K562 (cell line): ENCODE results near the gene UBALD2. TPM values are rescaled to one million over a fixed set of nuclear protein-coding genes. Genes with fewer than 3 reads are reported as not detected.

Experiments
- ATAC-seq: fragments of 200-7000 bp; cut with Tn5 transposase; 3 replicates; pipeline ENCODE4 v1.9.1; 2020; ENCODE audit warnings: moderate library complexity
- BruUV-seq: library from RNA; stranded (reverse); fragments of 400-500 nt; replicated peaks from 2 replicates; lab custom pipeline; 2021; lab: Mats Ljungman, UMichigan
- CTCF ChIA-PET: fragments of 300-600 bp; formaldehyde crosslinking; extraction: SDS; loops from one replicate; lab custom pipeline; 2021; ENCODE audit warnings: low intra/inter-chr PET ratio; lab: Yijun Ruan, JAX
- POLR2A ChIA-PET: fragments of 300-600, 350-650 bp; sonication (Branson Sonifier 250); formaldehyde crosslinking; extraction: SDS; loops from one replicate; lab custom pipeline; 2021; ENCODE audit warnings: antibody characterized with exemption, inconsistent platforms; lab: Yijun Ruan, JAX
- DNase-seq, 4 experiments: peaks; one replicate each; pipeline versions ENCODE4 v3.0.0 to v3.0.0-alpha.2; 2011 to 2018; ENCODE audit warnings: low spot score in 3 of 4, mixed read lengths in 3 of 4; ENCODE audit errors: extremely low read depth in 1 of 4
- FAIRE-seq: peaks from 2 replicates; lab custom pipeline; 2011; peaks lifted over from hg19 to GRCh38; lab: Jason Lieb, UNC
- H2AFZ ChIP-seq: 2 replicates; pipeline ENCODE4 v1.6.0; 2011; ENCODE audit warnings: low read depth, low read length, control low read depth, inconsistent platforms
- H3K27ac ChIP-seq: fragments of 200-600 bp; 3 replicates; pipeline ENCODE4 v1.8.0; 2011; ENCODE audit warnings: low read depth, mild to moderate bottlenecking, control low read depth, inconsistent platforms, low read length, moderate library complexity, mixed read lengths; ENCODE audit errors: extremely low read depth
- H3K27me3 ChIP-seq, 2 experiments: fragments of 300-600 bp in 1 of 2; 2 replicates in 1 of 2; 3 replicates in 1 of 2; pipeline versions ENCODE4 v1.6.0 to v1.8.0; 2011; ENCODE audit warnings: inconsistent platforms in 2 of 2, low read length in 2 of 2, mild to moderate bottlenecking in 1 of 2, mixed read lengths in 1 of 2, moderate library complexity in 1 of 2; ENCODE audit not compliant: control insufficient read depth in 2 of 2, insufficient read depth in 2 of 2
- H3K36me3 ChIP-seq: fragments of 300-600 bp; 3 replicates; pipeline ENCODE4 v1.8.0; 2011; ENCODE audit warnings: mild to moderate bottlenecking, low read length, inconsistent platforms; ENCODE audit not compliant: control insufficient read depth, insufficient read depth
- H3K4me1 ChIP-seq, 2 experiments: fragments of 200-600 bp in 1 of 2; replicated peaks in 1 of 2; 2 replicates in 1 of 2; 3 replicates in 1 of 2; pipeline versions ENCODE4 v1.5.1 to v1.8.0; 2011; ENCODE audit warnings: inconsistent platforms in 2 of 2, low read length in 2 of 2, mild to moderate bottlenecking in 1 of 2, mixed read lengths in 1 of 2, moderate library complexity in 1 of 2; ENCODE audit not compliant: control insufficient read depth in 2 of 2, insufficient read depth in 2 of 2
- H3K4me2 ChIP-seq: 2 replicates; pipeline ENCODE4 v1.6.1; 2011; ENCODE audit warnings: low read length, control low read depth, inconsistent platforms, mixed read lengths; ENCODE audit not compliant: insufficient read depth
- H3K4me3 ChIP-seq: fragments of 200-600 bp; sonication (generic), shearing (Covaris generic); 2 replicates; pipeline ENCODE4 v1.5.1; 2016; ENCODE audit warnings: control low read depth, inconsistent platforms
- H3K79me2 ChIP-seq: fragments of 200-600 bp; 3 replicates; pipeline ENCODE4 v1.8.0; 2011; ENCODE audit warnings: low read length, inconsistent platforms; ENCODE audit not compliant: control insufficient read depth, insufficient read depth
- H3K9ac ChIP-seq, 2 experiments: 2 replicates each; pipeline versions ENCODE4 v1.6.0 to v1.6.1; 2011; ENCODE audit warnings: low read depth in 2 of 2, low read length in 2 of 2, control low read depth in 1 of 2, inconsistent platforms in 1 of 2, mild to moderate bottlenecking in 1 of 2, mixed read lengths in 1 of 2; ENCODE audit not compliant: insufficient read depth in 1 of 2
- H3K9me1 ChIP-seq: one replicate; pipeline ENCODE4 v1.6.0; 2011; ENCODE audit warnings: inconsistent platforms, mild to moderate bottlenecking, low read length, moderate library complexity; ENCODE audit not compliant: control insufficient read depth, insufficient read depth
- H3K9me3 ChIP-seq: replicated peaks from 2 replicates; pipeline ENCODE4 v1.5.1; 2011; ENCODE audit warnings: low read depth, low read length, inconsistent platforms; ENCODE audit not compliant: control insufficient read depth, insufficient read depth
- H4K20me1 ChIP-seq: replicated peaks from 2 replicates; pipeline ENCODE4 v1.6.1; 2011; ENCODE audit warnings: low read length, inconsistent platforms, mixed read lengths; ENCODE audit not compliant: control insufficient read depth, insufficient read depth
- CC2D1A ChIP-seq: fragments of 450-650 bp; IDR thresholded peaks from 2 replicates; pipeline ENCODE4 v1.6.1; 2017; ENCODE audit warnings: mild to moderate bottlenecking
- CSDE1 ChIP-seq, 2 experiments: fragments of 450-650 bp; IDR thresholded peaks; 2 replicates each; pipeline ENCODE4 v1.6.1; 2016; ENCODE audit warnings: mild to moderate bottlenecking in 1 of 2
- HDAC3 ChIP-seq: fragments of 450-650 bp; IDR thresholded peaks from 2 replicates; pipeline ENCODE4 v1.6.1; 2018; ENCODE audit warnings: borderline replicate concordance, mild to moderate bottlenecking, moderate library complexity; ENCODE audit not compliant: partially characterized antibody
- KLF1 ChIP-seq: fragments of 450-650 bp; IDR thresholded peaks from 2 replicates; pipeline ENCODE4 v1.6.1; 2016; ENCODE audit warnings: missing genetic modification characterization, missing compliant biosample characterization
- NCOA2 ChIP-seq, 2 experiments: fragments of 450-650 bp; IDR thresholded peaks; 2 replicates each; pipeline ENCODE4 v1.6.1; 2018; ENCODE audit warnings: mild to moderate bottlenecking in 2 of 2, moderate library complexity in 1 of 2; ENCODE audit not compliant: partially characterized antibody in 2 of 2
- PHF8 ChIP-seq: fragments of 200-600 bp; sonication (generic); IDR thresholded peaks from 2 replicates; pipeline ENCODE4 v1.6.1; 2012; ENCODE audit warnings: mixed run types, mild to moderate bottlenecking, inconsistent platforms, low read length, moderate library complexity, borderline replicate concordance
- XRCC3 ChIP-seq: fragments of 450-650 bp; IDR thresholded peaks from 2 replicates; pipeline ENCODE4 v1.6.1; 2017; ENCODE audit warnings: mild to moderate bottlenecking, moderate library complexity
- YBX1 ChIP-seq: fragments of 450-650 bp; IDR thresholded peaks from 2 replicates; pipeline ENCODE4 v1.7.1; 2016; ENCODE audit warnings: mild to moderate bottlenecking
- ZKSCAN3 ChIP-seq: fragments of 250-450 bp; sonication (Bioruptor Pico); IDR thresholded peaks from 2 replicates; pipeline ENCODE4 v1.4.0; 2020
- ZNF140 ChIP-seq: fragments of 250-450 bp; sonication (Bioruptor Pico); IDR thresholded peaks from 2 replicates; pipeline ENCODE4 v1.8.0; 2021; ENCODE audit warnings: moderate library complexity, mild to moderate bottlenecking, inconsistent platforms
- ZNF253 ChIP-seq: fragments of 250-450 bp; sonication (Bioruptor Pico); conservative IDR thresholded peaks from 2 replicates; pipeline ENCODE4 v1.6.1; 2021; ENCODE audit warnings: mild to moderate bottlenecking
- ZNF780A ChIP-seq: fragments of 250-450 bp; sonication (Bioruptor Pico); IDR thresholded peaks from 2 replicates; pipeline ENCODE4 v1.5.0; 2021; ENCODE audit warnings: mild to moderate bottlenecking
- WGBS: fragments of 100-300 bp; shearing (Covaris generic); methylation state at CpG from one replicate; pipeline ENCODE4 v1.1.6; 2016; ENCODE audit warnings: low coverage, mixed read lengths; ENCODE audit not compliant: insufficient coverage; ENCODE audit errors: missing lambda C conversion rate; 5-methylcytosine and 5-hydroxymethylcytosine counted together
- in situ Hi-C: fragments of 300-500 bp; cut with MboI; formaldehyde crosslinking; loops from 4 replicates; pipeline ENCODE4 v1.15.0; 2018; ENCODE audit warnings: inconsistent platforms, mixed read lengths
- intact Hi-C: fragments of 100-400 bp; cut with micrococcal nuclease; formaldehyde crosslinking; loops from 2 replicates; pipeline ENCODE4 v1.14.2; 2022
- polyA plus RNA-seq, 8 experiments: library from polyadenylated mRNA; depleted of rRNA in 4 of 8; stranded (reverse) in 5 of 8; unstranded in 3 of 8; fragments of >200 nt; fragmentation: Nextera tagmentation in 2 of 8; fragmentation: Illumina TruSeq in 1 of 8; extraction: Ambion mirVana in 2 of 8; extraction: Trizol in 1 of 8; gene quantifications; 2 replicates each; pipeline versions ENCODE4 v1.2.1 to v1.2.3, GENCODE V29; 2011 to 2014; ENCODE audit warnings: inconsistent platforms in 1 of 8, missing spikeins in 1 of 8
- total RNA-seq, 7 experiments: library from RNA; depleted of rRNA in 6 of 7; stranded (reverse); fragments of >200 nt in 6 of 7; fragmentation: Illumina TruSeq in 2 of 7; extraction: Trizol in 2 of 7; gene quantifications; 2 replicates each; pipeline versions ENCODE4 v1.2.1 to v1.2.3, GENCODE V29; 2011 to 2021; ENCODE audit warnings: low replicate concordance in 1 of 7
- TF ChIP-seq, protein P1 (sequence below): fragments of 250-450 bp; sonication (Bioruptor Pico); IDR thresholded peaks from 2 replicates; pipeline ENCODE4 v1.4.0; 2020
- TF ChIP-seq, protein P2 (sequence below), 2 experiments: fragments of 450-650 bp in 1 of 2; IDR thresholded peaks; 2 replicates each; pipeline ENCODE4 v1.6.1; 2011 to 2017; ENCODE audit warnings: low read depth in 2 of 2, antibody characterized with exemption in 1 of 2, borderline replicate concordance in 1 of 2, low read length in 1 of 2, mild to moderate bottlenecking in 1 of 2, mixed read lengths in 1 of 2; ENCODE audit not compliant: control insufficient read depth in 1 of 2

The UBALD2 gene
- total and polyA plus RNA-seq, 9 of the 15 experiments (the other 6 are each of a cell fraction or from before 2014, with no cell fraction given) = 2.3 to 94.1 (median 25.3) TPM

DNA sequence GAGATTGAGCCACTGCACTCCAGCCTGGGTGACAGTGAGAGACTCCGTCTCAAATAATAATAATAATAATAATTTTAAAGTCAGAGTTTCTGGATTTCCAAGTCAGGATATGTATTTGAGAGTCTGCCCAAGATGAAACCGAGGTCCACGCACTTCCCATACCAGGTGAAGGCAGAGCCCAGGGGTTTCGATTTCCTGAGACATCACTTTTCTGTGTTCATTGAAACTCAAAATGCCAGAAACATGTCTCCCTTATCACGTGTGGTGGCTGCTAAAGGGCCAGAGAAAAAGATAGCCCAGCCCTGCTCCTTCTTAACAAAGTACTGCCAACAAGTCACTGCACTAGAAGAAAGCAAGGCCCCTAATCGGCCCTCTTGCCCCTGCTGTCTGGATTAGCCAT, 15.0 kb upstream of the UBALD2 start:
- no TSS peak for BruUV-seq
- Histone ChIP-seq H3K4me2 (no peak overlapping the region), H3K27ac (no peak overlapping the region), H3K9me3 (no peaks in the 10 kb centered on the region), H3K4me1 (peaks cover 10 to 15% of the 10 kb centered on the region in 2 experiments; a peak in 3 of 5 replicates), H2AFZ (no peak overlapping the region), H3K9ac (no peak overlapping the region), H3K9me1 (no peaks in the 10 kb centered on the region), H3K4me3 (no peak overlapping the region), H3K36me3 (no peaks in the 10 kb centered on the region), H3K79me2 (no peaks in the 10 kb centered on the region), H4K20me1 (no peaks in the 10 kb centered on the region), H3K27me3 (no peaks in the 10 kb centered on the region)
- intact Hi-C loops = no loop called here
- WGBS = 55% methylated on average over 6 of the region's 6 CpGs
- in situ Hi-C loops = no loop called here
- ATAC-seq = no peak
- DNase-seq = no peak
- no peak for FAIRE-seq
- CTCF ChIA-PET = no interaction called here
- POLR2A ChIA-PET = interaction anchor here (1.7 to 17.8 kb wide), 2 partner anchors 9 to 21 kb away, joined by 9 to 227 read pairs; no protein-coding TSS in a partner anchor
- TF ChIP-seq ZNF140 (CRISPR knock-in tag) (no peak), XRCC3 (no peak), PHF8 (no peak), NCOA2 (IDR thresholded peaks at IDR 0.05; ENCODE audit: partially characterized antibody in 2 of 2) (no peak), ZNF780A (CRISPR knock-in tag) (no peak), CSDE1 (IDR thresholded peaks at IDR 0.05) (no peak), CC2D1A (no peak), KLF1 (tag) (no peak), ZNF253 (CRISPR knock-in tag) (no peak), HDAC3 (no peak), ZKSCAN3 (CRISPR knock-in tag) (no peak), YBX1 (no peak)
- TF ChIP-seq, protein P1, sequence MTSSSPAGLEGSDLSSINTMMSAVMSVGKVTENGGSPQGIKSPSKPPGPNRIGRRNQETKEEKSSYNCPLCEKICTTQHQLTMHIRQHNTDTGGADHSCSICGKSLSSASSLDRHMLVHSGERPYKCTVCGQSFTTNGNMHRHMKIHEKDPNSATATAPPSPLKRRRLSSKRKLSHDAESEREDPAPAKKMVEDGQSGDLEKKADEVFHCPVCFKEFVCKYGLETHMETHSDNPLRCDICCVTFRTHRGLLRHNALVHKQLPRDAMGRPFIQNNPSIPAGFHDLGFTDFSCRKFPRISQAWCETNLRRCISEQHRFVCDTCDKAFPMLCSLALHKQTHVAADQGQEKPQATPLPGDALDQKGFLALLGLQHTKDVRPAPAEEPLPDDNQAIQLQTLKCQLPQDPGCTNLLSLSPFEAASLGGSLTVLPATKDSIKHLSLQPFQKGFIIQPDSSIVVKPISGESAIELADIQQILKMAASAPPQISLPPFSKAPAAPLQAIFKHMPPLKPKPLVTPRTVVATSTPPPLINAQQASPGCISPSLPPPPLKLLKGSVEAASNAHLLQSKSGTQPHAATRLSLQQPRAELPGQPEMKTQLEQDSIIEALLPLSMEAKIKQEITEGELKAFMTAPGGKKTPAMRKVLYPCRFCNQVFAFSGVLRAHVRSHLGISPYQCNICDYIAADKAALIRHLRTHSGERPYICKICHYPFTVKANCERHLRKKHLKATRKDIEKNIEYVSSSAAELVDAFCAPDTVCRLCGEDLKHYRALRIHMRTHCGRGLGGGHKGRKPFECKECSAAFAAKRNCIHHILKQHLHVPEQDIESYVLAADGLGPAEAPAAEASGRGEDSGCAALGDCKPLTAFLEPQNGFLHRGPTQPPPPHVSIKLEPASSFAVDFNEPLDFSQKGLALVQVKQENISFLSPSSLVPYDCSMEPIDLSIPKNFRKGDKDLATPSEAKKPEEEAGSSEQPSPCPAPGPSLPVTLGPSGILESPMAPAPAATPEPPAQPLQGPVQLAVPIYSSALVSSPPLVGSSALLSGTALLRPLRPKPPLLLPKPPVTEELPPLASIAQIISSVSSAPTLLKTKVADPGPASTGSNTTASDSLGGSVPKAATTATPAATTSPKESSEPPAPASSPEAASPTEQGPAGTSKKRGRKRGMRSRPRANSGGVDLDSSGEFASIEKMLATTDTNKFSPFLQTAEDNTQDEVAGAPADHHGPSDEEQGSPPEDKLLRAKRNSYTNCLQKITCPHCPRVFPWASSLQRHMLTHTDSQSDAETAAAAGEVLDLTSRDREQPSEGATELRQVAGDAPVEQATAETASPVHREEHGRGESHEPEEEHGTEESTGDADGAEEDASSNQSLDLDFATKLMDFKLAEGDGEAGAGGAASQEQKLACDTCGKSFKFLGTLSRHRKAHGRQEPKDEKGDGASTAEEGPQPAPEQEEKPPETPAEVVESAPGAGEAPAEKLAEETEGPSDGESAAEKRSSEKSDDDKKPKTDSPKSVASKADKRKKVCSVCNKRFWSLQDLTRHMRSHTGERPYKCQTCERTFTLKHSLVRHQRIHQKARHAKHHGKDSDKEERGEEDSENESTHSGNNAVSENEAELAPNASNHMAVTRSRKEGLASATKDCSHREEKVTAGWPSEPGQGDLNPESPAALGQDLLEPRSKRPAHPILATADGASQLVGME (CRISPR knock-in tag) = no peak
- TF ChIP-seq, protein P2, sequence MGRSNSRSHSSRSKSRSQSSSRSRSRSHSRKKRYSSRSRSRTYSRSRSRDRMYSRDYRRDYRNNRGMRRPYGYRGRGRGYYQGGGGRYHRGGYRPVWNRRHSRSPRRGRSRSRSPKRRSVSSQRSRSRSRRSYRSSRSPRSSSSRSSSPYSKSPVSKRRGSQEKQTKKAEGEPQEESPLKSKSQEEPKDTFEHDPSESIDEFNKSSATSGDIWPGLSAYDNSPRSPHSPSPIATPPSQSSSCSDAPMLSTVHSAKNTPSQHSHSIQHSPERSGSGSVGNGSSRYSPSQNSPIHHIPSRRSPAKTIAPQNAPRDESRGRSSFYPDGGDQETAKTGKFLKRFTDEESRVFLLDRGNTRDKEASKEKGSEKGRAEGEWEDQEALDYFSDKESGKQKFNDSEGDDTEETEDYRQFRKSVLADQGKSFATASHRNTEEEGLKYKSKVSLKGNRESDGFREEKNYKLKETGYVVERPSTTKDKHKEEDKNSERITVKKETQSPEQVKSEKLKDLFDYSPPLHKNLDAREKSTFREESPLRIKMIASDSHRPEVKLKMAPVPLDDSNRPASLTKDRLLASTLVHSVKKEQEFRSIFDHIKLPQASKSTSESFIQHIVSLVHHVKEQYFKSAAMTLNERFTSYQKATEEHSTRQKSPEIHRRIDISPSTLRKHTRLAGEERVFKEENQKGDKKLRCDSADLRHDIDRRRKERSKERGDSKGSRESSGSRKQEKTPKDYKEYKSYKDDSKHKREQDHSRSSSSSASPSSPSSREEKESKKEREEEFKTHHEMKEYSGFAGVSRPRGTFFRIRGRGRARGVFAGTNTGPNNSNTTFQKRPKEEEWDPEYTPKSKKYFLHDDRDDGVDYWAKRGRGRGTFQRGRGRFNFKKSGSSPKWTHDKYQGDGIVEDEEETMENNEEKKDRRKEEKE (IDR thresholded peaks at IDR 0.05; ENCODE audit: borderline replicate concordance in 1 of 2, control insufficient read depth in 1 of 2, low read depth in 2 of 2, low read length in 1 of 2) = no peak
